Midbrain (tissue), 1 donor: ENCODE measurements around the gene PRDM16.

Experiments
- DNase-seq: peaks from one replicate; lab custom pipeline; 2025; lab: John Stamatoyannopoulos, UW

The PRDM16 gene

GRCh38 chr1:3103967-3104677 lies 35.1 kb downstream of the PRDM16 start:
- no peak for DNase-seq

- peak; percentile 42 for DNase-seq
These were observed 36.3 kb downstream of the PRDM16 start for GRCh38 chr1:3105167-3105863.

GRCh38 chr1:3106216-3106615 lies 37.2 kb downstream of the PRDM16 start:
- no peak for DNase-seq

- DNase-seq = no peak
These were observed 38.2 kb downstream of the PRDM16 start for GRCh38 chr1:3107201-3107600.

- DNase-seq = no peak
These were observed 40.4 kb downstream of the PRDM16 start for GRCh38 chr1:3109355-3109754.

GRCh38 chr1:3111348-3112021 lies 42.5 kb downstream of the PRDM16 start:
- no peak for DNase-seq

- DNase-seq = no peak
These were observed 43.5 kb downstream of the PRDM16 start for GRCh38 chr1:3112526-3112925.

- no peak for DNase-seq
These were observed 44.2 kb downstream of the PRDM16 start for GRCh38 chr1:3113047-3113740.

- no peak for DNase-seq
These were observed 44.7 kb downstream of the PRDM16 start for GRCh38 chr1:3113741-3114056.

GRCh38 chr1:3114131-3114744 lies 45.2 kb downstream of the PRDM16 start:
- no peak for DNase-seq

GRCh38 chr1:3114846-3115245 lies 45.8 kb downstream of the PRDM16 start:
- no peak for DNase-seq

- no peak for DNase-seq
These were observed 46.5 kb downstream of the PRDM16 start for GRCh38 chr1:3115275-3116149.

GRCh38 chr1:3116150-3116510 lies 47.1 kb downstream of the PRDM16 start:
- DNase-seq = no peak

GRCh38 chr1:3116560-3116959 lies 47.6 kb downstream of the PRDM16 start:
- no peak for DNase-seq

- DNase-seq = no peak
These were observed 48.9 kb downstream of the PRDM16 start for GRCh38 chr1:3117879-3118278.

GRCh38 chr1:3119061-3119460 lies 50.1 kb downstream of the PRDM16 start:
- no peak for DNase-seq

GRCh38 chr1:3119725-3120124 lies 50.7 kb downstream of the PRDM16 start:
- DNase-seq = no peak

- no peak for DNase-seq
These were observed 51.1 kb downstream of the PRDM16 start for GRCh38 chr1:3120140-3120539.

- DNase-seq = no peak
These were observed 52.0 kb downstream of the PRDM16 start for GRCh38 chr1:3120994-3121393.

GRCh38 chr1:3121401-3122210 lies 52.6 kb downstream of the PRDM16 start:
- DNase-seq = no peak
